ENCODE results near the gene DMRTC1B.
"Not testable (repeated sequence)": the region's sequence is repeated elsewhere in the genome, so short reads cannot be mapped to it uniquely, and the experiment has no call there.

- not testable (repeated sequence) for TF ChIP-seq CTCF, POLR2A (IDR thresholded peaks at IDR 0.05)
Measured at GRCh38 chrX:72776653-72777466, at the start of gene DMRTC1B.

Data from Peyer's patch (tissue), 4 donors.